AG09319 (cell line): ENCODE results near the gene CCDC60.

Source experiments
- DNase-seq: peaks from one replicate; pipeline ENCODE4 v3.0.0-alpha.2; 2010; ENCODE audit warnings: low read depth; ENCODE audit errors: extremely low read depth
- TF ChIP-seq, protein P1 (sequence below): IDR thresholded peaks from 2 replicates; pipeline ENCODE4 v1.5.1; 2011; ENCODE audit warnings: low read depth, mild to moderate bottlenecking, inconsistent platforms, low read length, moderate library complexity

CCDC60 gene

DNA sequence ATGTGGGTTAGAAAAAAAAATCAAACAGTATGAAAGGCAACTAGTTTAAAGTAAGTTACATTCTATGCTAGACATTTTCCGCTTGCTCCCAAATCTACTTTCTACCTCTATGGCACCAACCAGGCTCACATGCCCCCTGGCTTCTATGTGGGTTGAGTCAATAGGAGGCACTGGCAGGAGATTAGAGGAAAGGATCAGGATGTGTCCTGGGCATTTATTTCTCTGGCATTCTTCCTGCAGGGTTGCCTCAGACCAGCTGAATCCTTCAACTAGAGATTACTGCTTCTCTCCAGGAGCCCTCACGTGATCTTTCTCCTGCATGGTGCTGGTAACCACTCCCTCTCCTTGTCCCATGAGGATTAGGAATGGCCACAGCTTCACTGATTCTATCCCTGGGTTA, 14.9 kb upstream of the CCDC60 start:
- DNase-seq: no peak
- TF ChIP-seq, protein P1, sequence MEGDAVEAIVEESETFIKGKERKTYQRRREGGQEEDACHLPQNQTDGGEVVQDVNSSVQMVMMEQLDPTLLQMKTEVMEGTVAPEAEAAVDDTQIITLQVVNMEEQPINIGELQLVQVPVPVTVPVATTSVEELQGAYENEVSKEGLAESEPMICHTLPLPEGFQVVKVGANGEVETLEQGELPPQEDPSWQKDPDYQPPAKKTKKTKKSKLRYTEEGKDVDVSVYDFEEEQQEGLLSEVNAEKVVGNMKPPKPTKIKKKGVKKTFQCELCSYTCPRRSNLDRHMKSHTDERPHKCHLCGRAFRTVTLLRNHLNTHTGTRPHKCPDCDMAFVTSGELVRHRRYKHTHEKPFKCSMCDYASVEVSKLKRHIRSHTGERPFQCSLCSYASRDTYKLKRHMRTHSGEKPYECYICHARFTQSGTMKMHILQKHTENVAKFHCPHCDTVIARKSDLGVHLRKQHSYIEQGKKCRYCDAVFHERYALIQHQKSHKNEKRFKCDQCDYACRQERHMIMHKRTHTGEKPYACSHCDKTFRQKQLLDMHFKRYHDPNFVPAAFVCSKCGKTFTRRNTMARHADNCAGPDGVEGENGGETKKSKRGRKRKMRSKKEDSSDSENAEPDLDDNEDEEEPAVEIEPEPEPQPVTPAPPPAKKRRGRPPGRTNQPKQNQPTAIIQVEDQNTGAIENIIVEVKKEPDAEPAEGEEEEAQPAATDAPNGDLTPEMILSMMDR: no peak

DNA sequence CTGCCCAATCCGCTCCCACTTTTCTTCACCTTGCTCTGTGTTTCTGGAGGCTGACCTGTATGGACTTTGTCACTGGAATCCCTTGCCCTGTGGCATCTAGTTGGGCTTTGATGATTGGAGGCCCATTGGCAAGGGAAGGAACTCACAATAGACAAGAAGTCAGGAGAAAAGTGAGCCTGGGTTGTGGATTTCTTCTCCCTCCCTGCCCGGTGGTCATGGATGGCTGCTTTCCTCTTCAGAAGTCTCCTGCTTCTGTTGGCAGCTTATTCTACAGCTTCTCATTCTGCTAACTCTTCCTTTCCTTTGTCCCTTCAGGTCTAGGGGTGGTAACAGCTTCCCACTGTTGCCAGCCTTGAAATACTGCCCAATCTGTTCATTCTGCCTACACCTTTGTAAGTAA, 13.9 kb upstream of the CCDC60 start:
- TF ChIP-seq, protein P1: no peak
- DNase-seq: no peak

DNA sequence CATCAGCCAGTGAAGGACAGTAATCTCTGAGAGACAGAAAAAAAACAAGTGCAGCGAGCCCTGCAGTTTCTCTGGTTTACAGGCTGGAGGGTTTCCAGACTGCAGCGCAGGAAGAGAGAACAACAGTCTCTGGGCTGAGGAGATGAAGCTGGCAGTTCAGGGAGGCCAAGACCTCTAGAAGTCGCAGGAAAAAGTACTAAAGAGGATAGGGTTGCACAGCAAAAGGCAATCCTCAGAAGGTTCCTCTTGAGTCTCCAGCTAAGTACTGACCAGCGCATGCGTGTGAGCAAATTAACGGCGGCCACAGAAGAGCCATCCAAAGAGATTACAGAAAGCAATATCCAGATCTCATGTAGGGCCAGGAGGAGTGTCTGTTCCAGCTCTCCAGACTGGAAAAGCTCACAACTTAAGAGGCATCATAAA, 12.2 kb upstream of the CCDC60 start:
- no peak for DNase-seq
- TF ChIP-seq, protein P1: no peak

DNA sequence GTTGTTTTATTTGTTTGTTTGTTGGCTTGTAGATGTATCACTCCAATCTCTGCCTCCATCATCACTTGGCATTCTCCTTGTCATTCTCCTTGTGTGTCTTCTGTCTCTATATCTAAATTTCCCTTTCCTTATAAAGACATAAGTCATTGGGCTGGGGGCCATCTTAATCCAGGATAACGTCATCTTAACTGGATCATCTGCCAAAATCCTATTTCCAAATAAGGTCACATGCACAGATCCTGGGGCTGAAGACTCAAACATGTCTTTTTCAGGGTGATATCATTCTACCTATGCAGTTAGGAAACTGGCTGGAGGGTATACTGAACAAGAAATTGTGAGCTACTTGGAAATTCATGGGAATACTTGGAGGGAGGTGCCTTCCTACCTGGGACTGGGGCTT, 8.7 kb upstream of the CCDC60 start:
- TF ChIP-seq, protein P1: no peak
- DNase-seq: no peak

DNA sequence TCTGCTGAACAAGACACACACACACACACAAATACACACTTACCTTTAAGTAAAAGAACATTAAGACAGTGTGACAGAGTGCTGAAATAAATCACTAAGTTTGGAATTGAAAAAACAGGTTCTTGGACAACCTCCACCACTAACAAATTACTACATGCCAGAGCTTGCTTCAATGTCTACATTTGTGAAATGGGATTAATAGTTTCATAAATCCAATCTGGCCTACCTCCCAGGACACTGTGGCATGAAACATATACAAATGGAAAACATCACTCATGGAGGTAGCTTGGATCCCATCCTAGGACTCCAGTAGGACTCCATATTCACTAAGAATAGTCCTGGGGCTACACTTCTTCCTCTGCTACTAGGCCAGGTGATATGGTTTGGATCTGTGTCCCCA, 8.2 kb upstream of the CCDC60 start:
- TF ChIP-seq, protein P1: no peak
- DNase-seq: no peak

DNA sequence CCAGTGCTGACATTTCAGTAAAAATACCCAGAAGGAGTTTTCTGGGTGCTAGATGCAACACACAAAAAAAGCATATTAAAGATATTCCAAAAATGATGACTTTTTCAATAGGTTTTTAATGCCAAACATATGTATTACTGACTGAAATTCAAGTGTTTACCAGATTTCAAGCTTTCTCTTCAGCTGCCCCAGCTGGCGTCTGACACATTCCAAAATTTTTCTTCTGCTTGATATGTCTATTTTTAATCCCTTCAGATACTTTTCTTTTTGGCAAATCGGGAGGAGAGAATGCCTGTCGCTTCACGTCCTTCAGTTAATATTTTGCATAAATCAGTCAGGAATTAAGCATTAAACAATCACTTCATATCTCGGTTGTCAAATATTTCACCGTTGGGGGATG, 7.1 kb upstream of the CCDC60 start:
- TF ChIP-seq, protein P1: no peak
- no peak for DNase-seq

DNA sequence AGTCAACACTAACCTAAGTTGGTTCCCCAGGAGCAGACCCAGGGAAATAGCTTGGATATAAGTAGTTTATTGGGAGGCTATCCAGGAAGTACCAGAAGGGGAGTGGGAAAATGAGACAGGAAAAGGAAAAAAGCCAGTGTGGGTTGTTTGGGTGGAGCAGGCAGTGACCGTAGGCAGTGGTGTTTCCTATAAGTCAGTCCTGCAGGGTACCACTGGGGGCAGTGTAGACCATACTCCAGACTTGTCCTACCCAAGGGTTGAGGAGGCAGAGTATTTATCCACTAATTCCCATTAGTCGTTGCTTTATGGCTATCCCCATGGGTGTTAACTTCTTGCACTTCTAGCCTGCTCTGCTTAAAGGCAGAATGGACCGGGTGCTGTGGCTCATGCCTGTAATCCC, 6.4 kb upstream of the CCDC60 start:
- TF ChIP-seq, protein P1: no peak
- no peak for DNase-seq
